GM12801 (cell line): ENCODE results near the gene SH3GLB2.

Experiments
- TF ChIP-seq, protein P1 (sequence below): IDR thresholded peaks from one replicate; pipeline ENCODE4 v1.5.1; 2011; ENCODE audit warnings: control low read depth; ENCODE audit not compliant: insufficient read length; ENCODE audit errors: extremely low read depth

SH3GLB2 gene

DNA sequence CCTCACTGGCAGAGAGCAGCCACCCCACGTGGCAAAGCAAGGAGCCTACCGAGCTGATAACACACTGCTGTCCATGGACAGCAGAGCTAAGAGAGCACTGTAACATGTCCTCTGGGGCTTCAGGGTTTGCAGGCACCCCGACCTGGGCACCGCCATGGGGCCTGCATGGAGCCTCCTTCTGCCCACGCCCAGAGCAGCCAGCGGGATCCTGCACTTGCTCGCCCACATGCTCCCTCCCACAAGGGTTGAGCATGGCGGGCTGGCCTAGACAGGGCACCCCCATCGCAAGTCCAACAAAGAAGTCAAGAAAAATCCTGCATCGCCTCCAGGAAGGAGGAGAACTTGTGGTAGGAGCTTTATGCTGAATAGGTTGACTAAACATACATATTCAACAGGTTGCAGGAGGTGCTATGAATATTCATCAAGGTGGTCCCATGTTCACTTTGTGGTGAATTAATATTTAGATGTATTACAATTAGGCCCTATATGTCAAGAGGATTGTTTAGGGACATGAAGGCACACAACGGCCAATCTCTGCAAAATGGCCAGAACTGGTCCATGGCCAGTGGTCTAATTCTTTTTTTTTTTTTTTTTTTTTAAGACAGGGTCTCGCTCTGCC is 4.5 kb upstream of the SH3GLB2 start:
- TF ChIP-seq, protein P1, sequence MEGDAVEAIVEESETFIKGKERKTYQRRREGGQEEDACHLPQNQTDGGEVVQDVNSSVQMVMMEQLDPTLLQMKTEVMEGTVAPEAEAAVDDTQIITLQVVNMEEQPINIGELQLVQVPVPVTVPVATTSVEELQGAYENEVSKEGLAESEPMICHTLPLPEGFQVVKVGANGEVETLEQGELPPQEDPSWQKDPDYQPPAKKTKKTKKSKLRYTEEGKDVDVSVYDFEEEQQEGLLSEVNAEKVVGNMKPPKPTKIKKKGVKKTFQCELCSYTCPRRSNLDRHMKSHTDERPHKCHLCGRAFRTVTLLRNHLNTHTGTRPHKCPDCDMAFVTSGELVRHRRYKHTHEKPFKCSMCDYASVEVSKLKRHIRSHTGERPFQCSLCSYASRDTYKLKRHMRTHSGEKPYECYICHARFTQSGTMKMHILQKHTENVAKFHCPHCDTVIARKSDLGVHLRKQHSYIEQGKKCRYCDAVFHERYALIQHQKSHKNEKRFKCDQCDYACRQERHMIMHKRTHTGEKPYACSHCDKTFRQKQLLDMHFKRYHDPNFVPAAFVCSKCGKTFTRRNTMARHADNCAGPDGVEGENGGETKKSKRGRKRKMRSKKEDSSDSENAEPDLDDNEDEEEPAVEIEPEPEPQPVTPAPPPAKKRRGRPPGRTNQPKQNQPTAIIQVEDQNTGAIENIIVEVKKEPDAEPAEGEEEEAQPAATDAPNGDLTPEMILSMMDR = no peak

DNA sequence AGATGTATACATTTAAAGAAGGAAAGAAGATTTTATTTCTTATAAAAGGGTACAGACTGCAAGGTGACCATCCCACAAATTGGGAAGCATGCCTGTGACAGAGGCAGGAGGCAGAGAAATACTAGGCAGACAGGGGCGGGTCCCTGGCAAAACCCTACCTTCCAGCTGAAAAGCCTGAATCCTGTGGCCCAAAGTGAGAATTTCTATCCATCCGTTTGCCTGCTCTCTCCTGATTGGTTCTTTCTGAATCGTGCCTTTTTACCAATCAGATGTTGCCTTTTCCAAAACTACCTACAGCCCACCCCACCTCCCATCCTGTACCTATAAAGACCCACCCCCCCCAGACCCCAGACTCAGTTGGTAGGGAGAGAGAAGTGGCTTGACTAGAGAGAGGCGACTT is 3.4 kb upstream of the SH3GLB2 start:
- TF ChIP-seq, protein P1 = no peak

DNA sequence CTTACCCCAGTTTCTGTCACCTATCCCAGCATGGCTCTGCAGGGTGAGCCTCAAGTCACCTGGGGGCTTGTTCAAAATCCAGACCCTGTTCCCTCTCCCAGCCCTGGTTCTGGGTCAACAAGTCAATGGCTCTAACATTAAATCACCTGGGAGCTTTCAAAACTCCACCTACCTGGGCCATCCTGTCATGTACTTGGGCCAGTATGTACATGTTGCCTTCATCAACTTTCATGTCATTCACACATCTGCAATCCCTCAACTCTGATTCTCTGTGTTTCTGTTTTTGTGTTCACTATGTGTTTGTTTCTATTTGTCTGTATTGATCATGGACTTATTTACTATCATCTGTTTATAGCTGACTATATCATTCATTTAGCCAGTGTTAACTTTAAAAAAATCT is 2.1 kb upstream of the SH3GLB2 start:
- TF ChIP-seq, protein P1 = no peak

DNA sequence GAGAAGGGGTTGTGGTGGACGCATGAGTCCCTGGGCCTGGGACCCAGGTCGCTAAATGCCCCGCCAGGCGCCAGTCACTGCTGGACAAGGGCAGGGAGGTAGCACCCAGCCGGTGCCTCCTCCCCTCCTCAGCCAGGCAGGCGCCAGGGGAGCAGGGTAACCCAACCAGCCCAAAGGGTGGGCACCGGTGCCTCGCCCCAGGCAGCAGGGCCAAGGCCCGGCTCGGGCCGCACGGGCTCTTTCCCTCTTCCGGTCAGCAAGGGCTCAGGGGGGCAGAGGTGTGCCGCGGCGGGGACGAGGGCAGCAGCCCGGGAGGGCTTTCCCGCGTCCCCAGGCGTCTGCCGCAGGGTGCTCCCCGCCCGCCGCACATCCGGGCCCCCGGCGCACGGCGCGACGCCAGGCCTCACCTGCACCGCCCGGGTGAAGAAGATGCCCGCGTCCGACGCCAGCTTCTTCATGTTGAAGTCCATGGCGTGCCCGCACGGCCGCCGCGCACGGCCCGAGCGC is 393 bp downstream of the SH3GLB2 start:
- TF ChIP-seq, protein P1 = no peak

DNA sequence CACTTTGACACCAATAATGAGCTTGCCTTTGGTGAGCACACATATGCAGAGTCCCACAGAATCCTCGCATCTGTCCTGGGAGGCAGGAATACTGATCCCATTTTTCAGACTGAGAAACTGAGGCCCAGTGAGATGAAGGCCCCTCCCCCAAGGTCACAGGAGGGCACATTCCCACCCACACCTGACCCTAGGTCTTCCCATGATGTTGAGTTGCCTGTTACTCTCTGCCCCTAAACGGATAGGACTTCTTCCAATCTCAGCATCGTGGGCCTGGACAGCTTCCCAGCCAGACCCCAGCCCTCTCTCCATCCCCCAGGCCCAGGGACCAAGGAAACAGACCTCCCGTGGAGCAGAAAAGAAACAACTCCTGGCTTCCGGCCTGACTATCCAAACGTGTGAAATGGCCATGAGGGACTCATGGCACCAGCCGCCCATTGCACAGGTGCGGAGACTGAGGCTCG is 877 bp downstream of the SH3GLB2 start:
- TF ChIP-seq, protein P1 = no peak

DNA sequence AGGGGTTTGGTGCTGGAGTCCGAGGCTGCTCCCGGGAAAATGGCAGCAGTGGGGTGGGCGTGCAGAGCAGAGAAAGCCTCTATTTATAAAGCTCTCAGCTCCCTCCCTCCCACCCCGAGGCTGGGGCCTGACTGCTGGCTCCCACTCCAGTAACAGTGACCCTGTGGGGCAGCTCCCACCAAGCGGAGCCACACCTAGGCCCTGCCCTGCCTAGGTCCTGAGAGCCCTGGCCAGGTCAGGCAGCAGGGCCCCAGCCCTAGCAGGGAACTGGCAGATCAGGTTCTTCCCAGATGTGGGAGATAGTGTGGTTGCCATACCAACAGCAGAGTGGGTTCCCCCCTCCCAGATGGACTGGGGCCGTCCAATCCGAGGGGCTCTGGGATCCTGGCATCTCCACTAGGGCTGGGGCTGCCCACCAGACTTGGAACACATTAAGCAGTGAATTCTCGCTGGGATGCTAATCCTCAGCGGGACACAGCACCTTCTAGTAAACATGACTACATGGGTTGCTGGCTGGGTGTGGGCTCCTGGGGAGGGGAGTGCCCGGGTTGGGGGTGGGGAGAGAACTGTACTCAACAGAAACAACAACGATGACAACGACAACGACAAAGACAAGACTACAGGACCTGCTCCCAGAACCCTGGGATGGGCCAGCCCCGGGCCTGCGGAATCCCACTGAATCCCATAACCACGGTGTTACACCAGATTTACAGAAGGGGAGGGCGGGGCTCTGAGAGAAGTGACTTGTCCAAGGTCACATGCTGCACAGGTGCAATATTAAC is 1.5 kb downstream of the SH3GLB2 start:
- TF ChIP-seq, protein P1 = no peak

DNA sequence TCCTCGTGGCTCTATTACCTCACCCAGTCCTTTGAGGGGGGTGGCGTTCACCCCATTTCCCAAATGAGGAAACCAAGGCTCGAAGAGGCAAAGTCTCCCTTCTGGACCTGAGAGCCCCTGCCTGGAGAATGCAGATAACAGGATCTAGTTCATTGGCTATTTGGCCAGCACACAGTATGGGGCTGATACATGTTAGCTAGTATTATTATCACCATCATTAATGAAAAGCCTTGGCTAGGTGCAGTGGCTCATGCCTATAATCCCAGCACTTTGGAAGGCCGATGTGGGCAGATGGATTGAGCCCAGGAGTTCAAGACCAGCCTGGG is 4.3 kb downstream of the SH3GLB2 start:
- TF ChIP-seq, protein P1 = no peak
